ENCODE data around the gene SLC6A18.

Gene SLC6A18

DNA sequence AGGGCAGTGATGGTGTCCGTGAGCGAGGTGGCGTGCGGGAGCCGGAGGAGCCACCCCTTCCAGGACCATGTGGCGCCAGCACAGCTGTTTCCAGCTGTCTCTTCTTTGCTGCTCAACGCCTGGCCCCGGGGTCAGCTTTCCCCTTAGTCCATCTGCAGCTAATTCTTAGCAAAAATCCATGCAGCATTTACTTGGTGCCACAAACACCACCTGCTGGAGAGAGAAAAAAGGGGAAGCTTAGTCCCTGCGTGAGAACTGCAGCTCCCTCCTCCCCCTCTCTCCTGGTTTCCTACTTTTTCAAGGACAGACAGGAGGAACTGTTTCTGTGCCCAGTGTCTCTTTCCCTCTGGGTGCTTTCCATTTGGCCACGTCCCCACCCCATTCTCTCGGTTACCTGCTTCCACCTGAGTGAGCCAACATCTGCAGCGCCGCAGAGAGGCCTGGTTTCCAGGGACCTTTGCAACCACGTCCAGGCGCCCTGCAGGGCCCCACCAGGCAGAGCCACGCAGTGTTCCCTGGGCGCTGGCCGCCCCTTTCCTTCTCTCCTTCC, 20.4 kb upstream of the SLC6A18 start:
- DNase-seq: peak; percentile 81

DNA sequence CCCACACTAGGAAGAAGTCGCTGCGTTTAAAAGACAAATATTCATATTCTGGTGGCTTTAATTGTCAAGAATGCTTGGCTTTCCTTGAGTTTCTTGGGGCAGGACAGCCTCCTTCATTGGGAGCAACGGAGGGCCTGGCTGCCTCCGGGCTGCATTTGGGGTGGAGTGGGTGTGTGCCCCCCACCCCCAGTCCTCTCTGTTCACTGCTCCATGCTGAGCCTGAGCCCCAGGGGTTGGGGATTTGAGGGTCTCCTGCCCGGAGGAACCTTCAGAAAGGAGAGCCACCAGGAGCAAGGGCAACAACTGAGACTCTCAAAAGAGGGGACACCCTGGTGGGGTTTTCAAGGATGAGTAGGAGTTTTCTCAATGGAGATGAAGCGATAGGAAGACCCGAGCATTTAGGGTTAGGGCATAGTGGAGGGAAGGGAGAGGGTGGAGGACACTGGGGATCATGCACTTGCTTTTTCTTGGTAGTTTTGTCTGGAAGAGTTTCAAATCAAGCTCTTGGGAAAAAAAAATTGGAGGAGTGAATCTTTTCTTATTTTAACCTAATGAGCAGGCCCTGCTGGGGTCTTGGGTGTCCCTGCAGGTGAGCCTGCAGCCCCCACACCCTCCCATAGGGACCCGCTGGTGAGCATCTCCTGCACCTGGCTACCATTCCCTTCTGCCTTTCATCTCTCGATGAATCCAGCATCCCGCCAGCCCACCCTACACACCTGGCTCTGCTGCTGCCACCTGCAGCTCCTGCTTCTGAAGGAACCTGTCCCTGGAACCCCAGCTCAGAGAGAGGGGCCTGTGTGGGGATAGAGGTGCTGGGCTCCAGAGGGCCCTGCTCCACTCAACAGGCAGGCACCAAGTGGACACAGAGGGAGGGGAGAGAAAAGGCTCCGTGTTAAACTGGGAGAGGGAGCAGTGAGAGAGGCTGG, 19.7 kb upstream of the SLC6A18 start:
- no peak for DNase-seq

DNA sequence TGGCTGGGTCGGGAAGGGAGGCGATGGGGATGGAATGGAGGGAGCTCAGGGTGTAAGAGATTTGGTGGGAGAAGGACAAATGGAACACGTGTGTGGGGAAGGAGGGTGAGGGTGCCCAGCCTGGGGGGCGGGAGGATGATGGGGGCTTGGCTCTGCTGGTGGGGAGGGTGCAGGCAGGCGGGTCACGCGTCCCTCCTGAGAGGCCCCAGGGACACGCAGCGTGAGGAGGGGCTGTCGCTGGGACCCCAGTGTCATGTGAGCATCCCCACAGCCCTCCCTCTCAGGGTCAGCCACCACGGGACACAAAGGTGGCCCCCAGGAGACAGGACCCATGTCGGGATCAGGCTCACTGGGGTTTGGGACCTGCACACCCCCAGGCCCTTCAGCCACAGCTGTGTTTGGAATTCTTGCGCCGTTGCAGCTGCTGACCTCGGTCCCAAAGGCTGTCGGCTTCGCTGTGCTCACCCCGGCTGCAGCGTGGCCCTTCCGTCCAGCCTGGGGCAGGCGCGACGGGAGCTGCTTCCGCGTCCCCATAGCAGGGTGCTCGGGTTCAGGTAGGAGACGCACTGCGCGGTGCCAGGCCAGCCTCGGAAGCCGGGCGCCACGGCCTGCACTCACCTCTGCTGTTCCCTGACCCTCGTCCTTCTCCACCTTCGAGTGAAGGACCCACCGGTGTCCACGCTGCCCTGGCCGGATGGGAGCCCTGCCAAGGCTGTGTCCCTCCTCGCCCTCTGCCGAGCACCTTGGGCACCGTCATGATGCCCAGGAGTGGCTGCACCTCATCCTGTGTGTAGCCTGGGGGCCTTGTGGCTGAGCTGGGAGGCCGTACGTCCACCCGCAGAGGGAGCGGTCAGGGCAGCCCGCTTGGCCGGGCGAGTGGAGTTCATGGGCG, 18.4 kb upstream of the SLC6A18 start:
- DNase-seq: no peak

DNA sequence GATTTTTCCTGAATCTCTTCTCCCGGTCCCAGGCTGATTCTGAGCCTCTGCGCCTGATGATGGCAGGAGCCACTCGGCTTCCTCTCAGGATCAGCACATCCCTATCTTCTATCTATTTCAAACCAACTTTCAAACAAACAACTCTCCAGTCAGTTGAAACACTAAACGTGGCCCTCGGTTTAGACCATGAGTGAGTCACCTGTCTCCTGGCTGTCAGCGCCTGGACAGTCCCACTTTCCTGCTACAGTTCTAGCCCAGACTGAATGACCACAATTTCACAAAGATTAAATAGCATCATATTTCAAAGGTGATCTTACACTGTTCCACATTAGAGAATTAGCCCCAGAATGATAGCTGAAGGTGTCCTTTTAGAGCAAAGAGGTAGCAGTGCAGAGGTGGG, 17.6 kb upstream of the SLC6A18 start:
- DNase-seq: no peak

DNA sequence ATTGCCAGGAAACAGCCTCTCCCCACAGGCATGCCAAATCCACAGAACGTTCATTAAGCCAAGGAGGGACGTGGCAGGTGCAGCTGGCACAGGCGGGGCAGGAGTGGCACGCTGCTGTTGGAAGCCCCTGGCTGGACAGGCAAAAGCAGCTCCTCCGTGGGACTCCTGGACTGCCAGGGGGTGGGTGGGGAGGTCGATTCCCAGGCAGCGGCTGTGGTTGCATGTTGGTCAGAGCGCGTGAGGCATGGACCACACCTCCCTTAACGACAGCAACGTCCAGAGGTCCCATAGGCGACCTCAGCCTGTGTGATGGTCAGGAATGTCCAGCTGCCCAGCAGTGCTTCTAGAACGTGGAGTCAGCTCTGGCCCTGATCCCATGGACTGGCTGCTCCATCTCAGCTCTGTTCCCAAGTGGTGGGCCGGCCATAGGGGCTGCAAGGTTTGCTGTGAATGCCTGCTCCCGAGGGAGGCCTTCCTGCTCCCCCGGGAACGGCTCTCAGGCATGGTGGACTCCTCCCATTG, 16.9 kb upstream of the SLC6A18 start:
- no peak for DNase-seq

DNA sequence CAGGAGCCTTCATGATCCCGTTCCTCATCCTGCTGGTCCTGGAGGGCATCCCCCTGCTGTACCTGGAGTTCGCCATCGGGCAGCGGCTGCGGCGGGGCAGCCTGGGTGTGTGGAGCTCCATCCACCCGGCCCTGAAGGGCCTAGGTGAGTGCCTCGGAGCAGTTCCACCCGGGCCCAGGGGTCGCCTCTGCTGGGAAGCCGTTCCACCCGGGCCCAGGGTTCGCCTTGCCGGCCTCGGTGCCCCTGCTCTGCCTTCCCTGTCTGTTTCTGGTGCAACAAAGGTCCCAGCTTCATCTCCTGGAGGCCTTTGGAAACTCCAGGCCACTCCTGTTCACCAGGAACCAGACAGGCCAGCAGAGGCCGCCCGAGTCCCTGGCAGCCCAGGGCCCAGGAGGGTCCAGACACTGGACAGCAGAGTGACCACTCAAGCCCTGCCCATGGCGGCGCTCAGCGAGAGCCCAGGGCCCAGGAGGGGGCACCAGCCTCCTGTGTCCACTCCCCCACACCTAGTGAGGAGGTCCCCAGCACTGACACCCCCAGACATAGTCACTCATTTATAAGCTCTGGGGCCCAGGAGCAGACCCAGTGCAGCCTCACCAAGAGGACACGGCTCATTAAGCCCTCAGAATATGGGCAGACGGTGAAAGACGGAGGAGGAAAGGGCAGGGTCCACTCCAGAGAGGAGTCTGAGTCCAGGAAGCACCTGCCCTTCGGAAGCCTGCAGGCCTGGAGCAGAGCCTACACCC, 16.3 kb upstream of the SLC6A18 start:
- peak; percentile 54 for DNase-seq

DNA sequence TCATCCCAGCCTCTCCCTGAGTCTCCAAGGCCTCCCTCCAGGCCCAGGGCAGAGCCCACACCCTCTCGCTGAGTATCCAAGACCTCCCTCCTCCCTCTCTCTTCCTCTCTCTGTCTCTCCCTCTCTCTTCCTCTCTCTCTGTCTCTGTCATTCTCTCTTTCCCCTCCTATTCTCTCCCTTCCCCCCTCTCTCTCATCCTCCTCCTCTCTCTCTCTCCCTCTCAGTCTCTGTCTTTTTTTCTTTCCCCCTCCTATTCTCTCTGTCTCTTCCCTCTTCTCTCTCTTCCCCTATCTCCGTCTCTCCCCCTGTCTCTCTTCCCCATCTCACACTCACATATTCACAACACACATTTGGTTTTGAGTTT, 15.7 kb upstream of the SLC6A18 start:
- no peak for DNase-seq

DNA sequence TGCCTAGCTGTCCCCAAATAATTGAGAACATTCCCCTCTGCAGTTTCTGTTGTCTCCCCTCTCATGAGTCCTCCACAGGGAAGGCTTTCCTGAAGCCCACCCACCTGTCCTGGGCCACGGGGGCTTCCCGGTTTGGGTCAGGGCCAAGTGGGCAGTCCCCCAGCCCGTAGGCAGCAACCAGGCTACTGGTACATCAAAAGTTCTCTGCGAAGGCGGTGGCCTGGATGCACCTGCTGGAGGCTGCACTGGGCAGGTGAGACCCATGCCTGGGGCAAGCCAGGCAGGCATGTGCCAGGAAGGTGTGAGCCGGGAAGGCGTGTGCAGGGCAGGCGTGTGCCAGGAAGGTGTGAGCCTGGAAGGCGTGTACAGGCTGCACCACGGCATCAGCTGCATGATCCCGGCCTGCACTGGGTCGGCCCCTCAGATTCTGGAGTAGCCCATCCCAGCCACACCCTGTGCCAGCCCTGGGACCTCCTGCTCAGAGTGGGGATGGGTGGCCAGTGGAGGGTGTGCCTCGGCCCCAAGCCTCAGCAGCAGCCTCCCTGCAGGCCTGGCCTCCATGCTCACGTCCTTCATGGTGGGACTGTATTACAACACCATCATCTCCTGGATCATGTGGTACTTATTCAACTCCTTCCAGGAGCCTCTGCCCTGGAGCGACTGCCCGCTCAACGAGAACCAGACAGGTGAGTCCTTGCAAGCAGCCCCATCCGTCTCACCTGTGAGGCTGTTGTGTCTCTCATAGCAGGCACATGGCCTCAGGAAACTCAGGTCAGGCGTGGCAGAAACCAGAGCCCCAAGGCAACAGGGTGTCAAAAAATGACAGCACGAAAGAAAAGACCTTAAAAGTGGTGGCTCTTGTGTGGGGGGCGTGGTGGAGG, 15.0 kb upstream of the SLC6A18 start:
- DNase-seq: no peak

DNA sequence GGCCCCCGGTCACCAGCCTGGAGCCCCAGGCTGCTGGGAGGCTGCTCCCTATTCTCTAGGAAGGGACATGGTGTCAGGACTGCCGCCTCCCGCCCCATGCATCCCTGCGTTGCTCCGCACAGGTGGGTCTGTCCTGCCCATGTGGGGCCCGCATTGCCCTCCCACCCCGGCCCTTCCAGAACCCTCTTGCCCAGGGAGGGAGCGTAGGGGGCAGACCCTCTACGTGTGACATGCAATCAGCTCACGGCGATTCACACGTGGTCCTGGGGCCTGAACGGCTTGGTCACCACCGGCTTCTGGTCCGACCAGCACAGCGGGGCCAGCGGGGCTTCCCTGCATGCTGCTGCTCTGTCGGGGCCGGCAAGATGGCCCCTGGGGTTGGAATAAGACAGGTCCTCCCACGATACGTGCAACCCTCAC, 14.3 kb upstream of the SLC6A18 start:
- DNase-seq: no peak

DNA sequence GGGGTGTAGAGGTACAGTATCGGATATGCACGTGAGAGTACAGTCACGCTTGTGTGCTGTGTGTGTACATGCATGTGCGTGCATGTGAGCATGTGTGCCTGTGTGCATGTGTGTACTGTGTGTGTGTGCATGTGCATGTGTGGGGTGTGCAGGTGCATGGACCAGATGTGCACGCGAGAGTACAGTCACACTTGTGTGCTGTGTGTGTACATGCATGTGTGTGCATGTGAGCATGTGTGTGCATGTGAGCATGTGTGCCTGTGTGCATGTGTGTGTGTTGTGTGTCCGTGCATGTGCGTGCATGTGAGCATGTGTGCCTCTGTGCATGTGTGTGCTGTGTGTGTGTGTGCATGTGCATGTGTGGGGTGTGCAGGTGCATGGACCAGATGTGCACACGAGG, 13.5 kb upstream of the SLC6A18 start:
- no peak for DNase-seq

DNA sequence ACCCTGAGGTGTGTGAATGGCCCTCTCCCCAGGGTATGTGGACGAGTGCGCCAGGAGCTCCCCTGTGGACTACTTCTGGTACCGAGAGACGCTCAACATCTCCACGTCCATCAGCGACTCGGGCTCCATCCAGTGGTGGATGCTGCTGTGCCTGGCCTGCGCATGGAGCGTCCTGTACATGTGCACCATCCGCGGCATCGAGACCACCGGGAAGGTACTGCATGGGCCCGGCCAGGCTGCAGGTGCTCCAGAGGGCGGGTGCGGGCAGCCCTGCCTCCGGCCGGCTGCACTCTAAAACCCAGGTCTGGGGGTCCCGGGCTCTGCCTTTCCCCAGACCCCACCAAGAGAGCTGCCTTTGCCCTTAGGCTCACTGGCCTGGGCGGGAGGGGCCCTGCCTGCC, 12.9 kb upstream of the SLC6A18 start:
- DNase-seq: no peak

DNA sequence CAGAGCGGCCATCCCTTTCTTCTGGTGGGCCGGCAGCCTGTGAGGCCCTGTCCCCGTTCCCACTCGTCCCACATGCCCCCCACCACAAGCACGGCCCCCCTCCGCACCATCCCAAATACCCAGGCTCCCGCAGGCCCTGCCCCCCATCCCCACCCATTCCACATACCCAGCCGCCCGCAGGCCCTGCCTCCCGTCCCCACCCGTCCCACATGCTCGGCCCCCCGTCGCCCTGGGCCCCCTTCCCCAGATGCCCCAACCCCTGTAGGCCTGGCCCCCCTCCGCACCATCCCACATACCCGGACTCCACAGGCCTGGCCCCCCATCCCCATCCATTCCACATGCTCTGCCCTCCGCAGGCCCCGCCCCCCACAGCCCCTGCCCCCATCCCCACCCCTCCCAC, 12.3 kb upstream of the SLC6A18 start:
- no peak for DNase-seq

DNA sequence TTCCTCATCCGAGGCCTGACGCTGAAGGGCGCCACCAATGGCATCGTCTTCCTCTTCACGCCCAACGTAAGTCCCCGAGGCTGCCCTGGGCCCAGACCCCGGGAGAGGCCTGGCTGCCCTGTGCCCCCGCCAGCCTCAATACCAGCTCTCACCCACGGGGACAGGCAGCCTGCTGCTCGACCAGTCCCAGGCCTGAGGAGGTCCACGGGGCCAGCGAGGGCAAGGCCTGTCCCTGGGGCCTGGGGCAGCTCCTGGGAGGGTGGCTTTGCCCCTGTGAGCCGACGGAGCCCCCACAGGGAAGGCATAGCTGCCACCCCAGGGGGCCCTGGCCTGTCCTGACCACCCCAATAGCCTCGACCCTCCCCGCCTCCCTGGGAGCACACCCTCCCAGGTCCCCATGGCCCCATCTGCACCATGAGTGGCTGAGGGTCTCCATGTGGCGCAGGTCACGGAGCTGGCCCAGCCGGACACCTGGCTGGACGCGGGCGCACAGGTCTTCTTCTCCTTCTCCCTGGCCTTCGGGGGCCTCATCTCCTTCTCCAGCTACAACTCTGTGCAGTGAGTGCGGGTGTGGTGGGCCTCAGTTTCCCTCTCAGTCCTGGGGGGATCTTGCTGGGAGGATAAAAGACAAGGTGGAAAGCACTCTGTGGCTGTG, 11.5 kb upstream of the SLC6A18 start:
- DNase-seq: no peak

DNA sequence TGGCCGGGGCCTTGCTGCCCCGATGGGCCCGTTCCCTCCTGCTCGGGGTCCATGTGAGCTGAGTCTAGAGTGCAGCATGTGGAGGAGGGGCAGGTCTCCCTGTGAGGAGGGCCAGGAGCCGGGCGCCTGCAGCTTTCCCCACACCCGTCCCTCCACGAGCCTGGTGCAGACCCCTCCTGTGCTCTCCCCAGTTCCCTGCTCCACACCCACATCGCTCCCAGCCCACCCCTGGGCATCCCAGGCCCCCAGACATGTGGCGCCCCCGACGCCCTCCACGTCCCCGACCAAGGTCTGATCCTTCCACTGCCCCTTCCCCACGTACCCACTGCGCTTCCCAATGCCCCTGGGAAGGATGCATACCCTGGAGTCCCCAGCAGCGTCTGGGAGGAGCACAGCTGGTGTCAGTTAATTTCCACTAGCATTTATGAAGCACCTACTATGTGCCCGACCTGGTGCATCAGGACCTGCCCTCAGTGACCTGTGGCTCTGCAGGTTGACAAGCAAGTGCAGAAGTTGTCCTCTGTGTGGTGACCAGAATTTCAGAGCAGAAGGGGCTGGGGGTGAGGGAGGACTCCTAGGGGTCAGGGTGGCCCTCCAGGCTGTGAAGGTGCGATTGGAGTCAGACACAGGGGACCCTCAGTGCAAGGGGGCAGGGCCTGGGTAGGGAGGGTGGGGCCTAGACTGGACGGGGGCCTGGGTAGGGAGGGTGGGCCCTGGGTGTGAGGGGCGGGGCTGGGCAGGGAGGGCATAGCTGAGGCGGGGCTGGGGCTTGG, 10.8 kb upstream of the SLC6A18 start:
- no peak for DNase-seq

DNA sequence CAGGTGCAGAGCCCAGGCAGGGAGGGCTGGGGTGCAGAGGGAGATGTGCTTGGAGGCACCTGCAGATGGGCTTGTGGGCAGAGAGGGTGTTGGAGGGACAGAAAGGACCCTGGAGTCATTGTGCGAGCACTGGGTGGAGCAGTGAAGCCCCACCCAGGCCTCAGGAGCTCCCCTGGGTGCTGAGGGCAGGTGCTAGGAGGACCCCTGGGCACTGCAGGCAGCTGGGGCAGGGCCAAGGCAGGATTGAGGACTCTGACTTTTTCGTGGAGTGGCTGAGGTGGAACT, 10.3 kb upstream of the SLC6A18 start:
- no peak for DNase-seq

DNA sequence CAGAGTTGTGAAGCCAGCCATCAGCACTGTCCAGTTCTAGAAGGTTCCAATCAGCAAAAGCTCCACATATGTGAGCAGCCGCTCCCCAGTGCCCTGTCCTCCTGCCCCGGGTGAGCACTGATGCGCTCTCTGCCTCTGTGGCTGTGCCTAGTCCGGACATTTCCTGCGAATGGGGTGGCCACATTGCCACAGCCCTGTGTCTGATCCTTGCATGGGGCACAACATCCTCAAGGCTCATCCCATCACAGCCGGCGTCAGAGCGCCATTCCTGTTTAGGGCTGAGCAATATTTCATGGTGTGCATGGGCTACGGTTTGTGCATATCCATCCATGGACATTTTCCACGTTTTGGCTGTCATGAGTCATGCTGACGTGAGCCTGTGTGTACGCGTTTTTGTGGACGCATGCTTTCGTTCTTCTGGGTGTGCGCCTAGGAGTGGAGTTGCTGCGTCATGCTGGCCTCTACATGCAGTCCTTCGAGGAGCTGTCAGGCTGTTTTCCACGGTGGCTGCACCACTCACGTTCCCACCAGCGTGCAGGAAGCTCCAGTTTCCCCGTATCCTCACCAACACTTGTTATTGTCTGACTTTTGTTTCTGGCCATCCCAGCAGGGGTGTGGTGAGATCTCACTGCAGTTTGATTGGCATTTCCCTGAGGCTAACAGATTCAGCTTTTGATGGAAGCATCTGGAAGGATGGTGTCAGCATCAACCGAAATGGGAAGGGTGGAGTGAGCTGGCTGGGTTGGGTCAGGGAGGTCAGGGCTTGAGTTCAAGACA, 9.7 kb upstream of the SLC6A18 start:
- no peak for DNase-seq

DNA sequence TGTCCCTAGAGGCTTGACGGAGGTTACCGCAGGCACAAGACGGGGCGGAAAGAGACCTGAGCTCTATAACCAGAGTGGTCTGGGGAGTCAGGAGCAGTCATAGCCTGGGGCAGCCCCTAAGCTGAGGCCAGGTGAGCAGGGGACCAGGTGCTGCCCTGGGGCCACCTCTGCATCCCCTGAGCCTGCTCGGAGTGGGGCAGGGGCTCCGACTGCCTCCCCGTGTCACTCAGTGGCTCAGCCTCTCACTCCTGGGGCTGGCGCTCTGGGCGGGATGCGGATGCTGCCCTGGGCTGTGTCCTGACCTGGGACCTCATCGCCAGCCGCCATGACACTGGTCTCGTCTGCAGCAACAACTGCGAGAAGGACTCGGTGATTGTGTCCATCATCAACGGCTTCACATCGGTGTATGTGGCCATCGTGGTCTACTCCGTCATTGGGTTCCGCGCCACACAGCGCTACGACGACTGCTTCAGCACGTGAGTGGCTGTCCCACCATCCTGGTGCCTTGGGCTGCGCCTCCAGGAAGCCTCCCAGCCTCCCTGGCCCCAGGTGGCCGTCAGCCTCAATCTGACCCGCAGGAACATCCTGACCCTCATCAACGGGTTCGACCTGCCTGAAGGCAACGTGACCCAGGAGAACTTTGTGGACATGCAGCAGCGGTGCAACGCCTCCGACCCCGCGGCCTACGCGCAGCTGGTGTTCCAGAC, 8.8 kb upstream of the SLC6A18 start:
- no peak for DNase-seq

DNA sequence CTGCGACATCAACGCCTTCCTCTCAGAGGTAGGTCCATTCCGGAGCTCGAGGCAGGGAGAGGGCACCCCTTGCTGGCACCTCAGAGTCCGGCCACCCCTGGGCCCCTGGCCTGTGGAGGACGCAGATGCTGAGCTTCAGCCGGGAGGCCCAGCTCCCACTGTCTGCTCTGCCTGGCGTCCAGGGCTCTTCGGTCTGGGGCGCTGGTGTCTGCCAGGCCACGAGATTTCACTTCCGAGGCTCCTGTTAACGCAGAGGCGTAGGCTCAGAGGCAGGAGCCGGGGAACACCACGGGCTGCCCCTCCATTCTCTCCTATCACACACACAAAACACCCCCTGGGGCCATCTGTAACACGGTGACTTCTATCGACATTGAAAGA, 8.3 kb upstream of the SLC6A18 start:
- no peak for DNase-seq

DNA sequence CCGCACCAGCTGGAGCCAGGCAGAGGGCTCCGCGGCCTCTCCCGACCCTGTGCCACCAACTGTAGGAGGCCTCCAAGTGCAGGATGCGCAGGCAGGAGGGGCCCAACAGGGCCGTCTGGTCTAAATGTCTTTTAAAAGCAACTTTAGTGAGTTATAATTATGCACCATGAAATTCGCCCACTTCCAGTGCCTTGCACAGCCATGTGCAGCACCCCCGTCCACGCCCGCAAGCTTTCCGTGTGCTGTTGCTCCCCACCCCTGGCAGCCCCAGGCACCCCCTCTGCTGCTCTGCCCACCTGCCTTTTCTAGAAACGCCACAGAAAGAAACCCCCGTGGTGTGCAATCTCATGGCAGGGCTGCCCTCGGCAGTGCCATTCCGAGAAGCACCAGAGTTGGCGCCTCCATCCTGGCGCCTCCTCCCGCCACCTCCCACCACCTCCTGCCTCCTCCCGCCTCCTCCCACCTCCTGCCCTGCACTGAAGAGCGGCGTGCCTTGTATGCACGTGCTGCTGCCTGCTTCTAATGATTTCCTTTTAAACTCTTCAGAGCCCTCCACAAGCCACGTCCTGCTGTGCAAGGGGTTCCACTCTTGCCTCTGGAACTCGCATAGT, 7.5 kb upstream of the SLC6A18 start:
- no peak for DNase-seq
